Hair follicular keratinocyte (primary cell): ENCODE data around the gene EIF2AK3. TPM values are rescaled to one million over a fixed set of nuclear protein-coding genes. Genes with fewer than 3 reads are reported as not detected.

Source experiments
- total RNA-seq: library from RNA; depleted of rRNA; stranded (reverse); fragments of >200 nt; gene quantifications from 2 replicates; pipeline ENCODE4 v1.2.3, GENCODE V29; 2015

EIF2AK3 gene
- total RNA-seq: 11.2 and 14.2 TPM in 2 replicates

DNA sequence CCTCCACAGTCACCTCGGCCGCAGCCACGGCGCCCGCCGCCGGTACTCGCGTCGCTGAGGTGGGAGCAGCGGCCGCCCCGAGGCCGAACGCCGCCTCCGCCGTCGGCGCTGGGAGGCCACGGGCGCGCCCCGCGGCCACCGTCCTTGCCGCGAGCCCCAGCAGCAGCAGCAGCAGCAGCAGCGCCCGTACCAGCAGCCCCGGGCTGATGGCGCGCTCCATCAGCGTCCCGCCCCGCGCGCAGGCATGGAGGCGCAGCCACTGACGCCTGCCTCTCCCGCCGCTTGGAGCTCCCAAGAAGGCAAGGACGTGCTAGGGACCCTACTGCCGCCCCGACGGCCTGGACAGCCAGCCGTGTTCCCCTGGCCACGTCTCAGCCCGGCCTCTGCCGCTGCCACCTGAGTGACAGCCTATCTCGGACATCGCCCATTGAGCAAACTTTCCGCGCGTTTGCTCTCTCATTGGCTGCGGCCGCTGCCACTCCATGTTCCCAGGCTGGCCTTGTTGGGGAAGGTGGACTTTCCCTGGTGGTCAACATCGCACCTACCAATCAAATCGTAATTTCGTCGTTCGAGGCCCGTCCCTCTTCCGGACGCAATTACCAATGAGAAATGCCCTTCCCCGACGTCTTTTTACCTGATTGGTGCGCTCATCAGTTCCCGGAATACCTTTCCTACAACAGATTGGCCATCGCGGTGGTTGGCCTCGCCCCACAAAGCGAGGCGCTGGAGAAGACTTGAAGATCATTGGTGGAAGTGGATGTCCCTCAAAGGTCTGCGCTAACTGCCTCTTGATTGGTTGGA, at the start of gene EIF2AK3:
TSS of gene EIF2AK3 (minus strand) at position 410 of the 801 bp plus-strand sequence. CDS start at position 220, 190 bp downstream.

Other genes starting within 250 kb of the EIF2AK3 start
- gene FOXI3, start 174.8 kb downstream of the EIF2AK3 start, total RNA-seq: not detected in 2 replicates
- gene RPIA, start 64.2 kb upstream of the EIF2AK3 start, total RNA-seq: 3.6 and 4.8 TPM in 2 replicates